ENCODE data around the gene IBTK. TPM values are rescaled to one million over a fixed set of nuclear protein-coding genes. Genes with fewer than 3 reads are reported as not detected.
A peak's percentile ranks its signal among the peaks of the same experiment; 100 is the strongest.

Gene IBTK
- total and polyA plus RNA-seq, 12 donors = 26.7 to 85.0 (median 51.3) TPM

- TF ChIP-seq, protein P1, sequence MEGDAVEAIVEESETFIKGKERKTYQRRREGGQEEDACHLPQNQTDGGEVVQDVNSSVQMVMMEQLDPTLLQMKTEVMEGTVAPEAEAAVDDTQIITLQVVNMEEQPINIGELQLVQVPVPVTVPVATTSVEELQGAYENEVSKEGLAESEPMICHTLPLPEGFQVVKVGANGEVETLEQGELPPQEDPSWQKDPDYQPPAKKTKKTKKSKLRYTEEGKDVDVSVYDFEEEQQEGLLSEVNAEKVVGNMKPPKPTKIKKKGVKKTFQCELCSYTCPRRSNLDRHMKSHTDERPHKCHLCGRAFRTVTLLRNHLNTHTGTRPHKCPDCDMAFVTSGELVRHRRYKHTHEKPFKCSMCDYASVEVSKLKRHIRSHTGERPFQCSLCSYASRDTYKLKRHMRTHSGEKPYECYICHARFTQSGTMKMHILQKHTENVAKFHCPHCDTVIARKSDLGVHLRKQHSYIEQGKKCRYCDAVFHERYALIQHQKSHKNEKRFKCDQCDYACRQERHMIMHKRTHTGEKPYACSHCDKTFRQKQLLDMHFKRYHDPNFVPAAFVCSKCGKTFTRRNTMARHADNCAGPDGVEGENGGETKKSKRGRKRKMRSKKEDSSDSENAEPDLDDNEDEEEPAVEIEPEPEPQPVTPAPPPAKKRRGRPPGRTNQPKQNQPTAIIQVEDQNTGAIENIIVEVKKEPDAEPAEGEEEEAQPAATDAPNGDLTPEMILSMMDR (IDR thresholded peaks at IDR 0.05) = no peak
- TF ChIP-seq POLR2A (IDR thresholded peaks at IDR 0.05) = no peak
- WGBS, 4 donors = 86 to 90% (median 89%) methylated on average over 1 of the region's 1 CpG
- Histone ChIP-seq H3K4me1 (replicated peaks in 1 of 2) (peaks cover 0 to 4% of the 10 kb centered on the region in 2 donors), H3K9me3 (replicated peaks in 1 of 3) (no peaks in the 10 kb centered on the region), H3K27ac (no peak overlapping the region), H3K36me3 (replicated peaks in 1 of 2) (peaks cover 0 to 22% of the 10 kb centered on the region in 2 donors), H3K4me3 (no peak overlapping the region), H3K27me3 (no peaks in the 10 kb centered on the region)
- no peak for DNase-seq
- intact Hi-C loops (cut with DNase I) = no loop called here
These were observed 68.8 kb downstream of the IBTK start for GRCh38 chr6:82178759-82179112.

- Histone ChIP-seq H3K4me1 (replicated peaks in 1 of 2) (peaks cover 0 to 4% of the 10 kb centered on the region in 2 donors), H3K9me3 (replicated peaks in 1 of 3) (no peaks in the 10 kb centered on the region), H3K4me3 (no peak overlapping the region), H3K27ac (no peak overlapping the region), H3K36me3 (replicated peaks in 1 of 2) (peaks cover 0 to 25% of the 10 kb centered on the region in 2 donors), H3K27me3 (no peaks in the 10 kb centered on the region)
- no peak for TF ChIP-seq POLR2A (IDR thresholded peaks at IDR 0.05)
- TF ChIP-seq, protein P1 (IDR thresholded peaks at IDR 0.05) = peak in 5 of 6 experiments; percentile 17 to 61 (median 39)
- WGBS, 4 donors = 56 to 70% (median 62%) methylated on average over 2 of the region's 2 CpGs
- DNase-seq = no peak
- intact Hi-C loops (cut with DNase I) = no loop called here
These were observed 69.3 kb downstream of the IBTK start for GRCh38 chr6:82178077-82178758.

DNA sequence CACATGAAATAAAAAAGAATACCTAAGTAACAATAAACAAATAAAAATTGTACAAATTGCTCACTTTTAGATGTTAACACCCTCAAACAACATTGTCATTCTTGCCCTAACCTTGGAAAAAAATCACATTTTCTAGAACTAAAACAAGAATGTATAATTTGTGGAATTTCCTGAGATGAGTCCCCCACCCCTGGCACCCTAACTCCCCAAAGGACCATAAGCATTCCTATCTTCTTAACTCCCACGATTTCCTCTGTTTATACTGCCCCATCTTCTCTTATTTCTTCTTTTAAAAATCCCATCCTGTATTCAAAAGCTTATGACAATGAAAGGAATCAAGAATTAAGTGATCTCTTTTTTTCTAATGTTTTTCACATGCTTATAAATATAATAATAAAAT, 70.9 kb downstream of the IBTK start:
- Histone ChIP-seq H3K4me1 (replicated peaks in 1 of 2) (peaks cover 0 to 4% of the 10 kb centered on the region in 2 donors), H3K36me3 (replicated peaks in 1 of 2) (peaks cover 0 to 30% of the 10 kb centered on the region in 2 donors), H3K27me3 (no peaks in the 10 kb centered on the region), H3K27ac (no peak overlapping the region), H3K4me3 (no peak overlapping the region), H3K9me3 (replicated peaks in 1 of 3) (no peaks in the 10 kb centered on the region)
- TF ChIP-seq POLR2A (IDR thresholded peaks at IDR 0.05) = no peak
- TF ChIP-seq, protein P1 (IDR thresholded peaks at IDR 0.05) = no peak
- no peak for DNase-seq
- intact Hi-C loops (cut with DNase I) = no loop called here
- 72 to 80% (median 72%) methylated on average over 1 of the region's 1 CpG for WGBS, 4 donors

- no peak overlapping the region for H3K27ac ChIP-seq
- intact Hi-C loops (cut with DNase I) = no loop called here
- TF ChIP-seq, protein P1 (IDR thresholded peaks at IDR 0.05) = no peak
- TF ChIP-seq POLR2A (IDR thresholded peaks at IDR 0.05) = no peak
- 91 to 98% (median 95%) methylated on average over 5 of the region's 5 CpGs for WGBS, 4 donors
- H3K4me3 ChIP-seq = no peak overlapping the region
- H3K27me3 ChIP-seq = no peaks in the 10 kb centered on the region
- no peak for DNase-seq
- no peaks in the 10 kb centered on the region for H3K9me3 ChIP-seq (replicated peaks in 1 of 3)
- H3K4me1 ChIP-seq (replicated peaks in 1 of 2) = peaks cover 3 to 12% of the 10 kb centered on the region in 2 donors
- peaks cover 0 to 27% of the 10 kb centered on the region in 2 donors for H3K36me3 ChIP-seq (replicated peaks in 1 of 2)
These were observed 75.0 kb downstream of the IBTK start for GRCh38 chr6:82172594-82172993.
